ENCODE measurements around the gene ZNF536. TPM values are rescaled to one million over a fixed set of nuclear protein-coding genes. Genes with fewer than 3 reads are reported as not detected.

The ZNF536 gene
- total RNA-seq, 6 donors from 2014 or later, result 0.34 to 0.78 (median 0.71) TPM; not detected in 2

GRCh38 chr19:30579419-30579818, 207.2 kb downstream of the ZNF536 start:
- H3K4me3 ChIP-seq, result no peak overlapping the region
- ATAC-seq (ENCODE audit: low FRiP score in 2 of 2) (no peak), DNase-seq (no peak)
- TF ChIP-seq CTCF (IDR thresholded peaks at IDR 0.05) (no peak), POLR2A (IDR thresholded peaks at IDR 0.05) (no peak), EP300 (IDR thresholded peaks at IDR 0.05) (no peak), POLR2AphosphoS5 (IDR thresholded peaks at IDR 0.05) (no peak)
- no peaks in the 10 kb centered on the region for H3K36me3 ChIP-seq
- H3K27ac ChIP-seq, result no peak overlapping the region
- H3K9me3 ChIP-seq, result no peaks in the 10 kb centered on the region
- no peaks in the 10 kb centered on the region for H3K4me1 ChIP-seq
- no peaks in the 10 kb centered on the region for H3K27me3 ChIP-seq
- 68 to 82% methylated on average over 3 of the region's 3 CpGs for WGBS, 2 donors

- Histone ChIP-seq H3K36me3 (no peaks in the 10 kb centered on the region), H3K4me3 (no peak overlapping the region), H3K4me1 (no peaks in the 10 kb centered on the region), H3K27me3 (no peaks in the 10 kb centered on the region), H3K27ac (no peak overlapping the region), H3K9me3 (no peaks in the 10 kb centered on the region)
- DNase-seq, result no peak
- WGBS, 2 donors, result 75 to 80% methylated on average over 4 of the region's 4 CpGs
- TF ChIP-seq EP300 (IDR thresholded peaks at IDR 0.05), result no peak
- no peak for TF ChIP-seq CTCF (IDR thresholded peaks at IDR 0.05)
- no peak for TF ChIP-seq POLR2AphosphoS5 (IDR thresholded peaks at IDR 0.05)
- no peak for ATAC-seq (ENCODE audit: low FRiP score in 2 of 2)
These were observed 208.5 kb downstream of the ZNF536 start for GRCh38 chr19:30580673-30581072.

GRCh38 chr19:30584090-30584489, 211.9 kb downstream of the ZNF536 start:
- no peaks in the 10 kb centered on the region for H3K4me1 ChIP-seq
- ATAC-seq (ENCODE audit: low FRiP score in 2 of 2) (no peak), DNase-seq (no peak)
- no peaks in the 10 kb centered on the region for H3K36me3 ChIP-seq
- no peak overlapping the region for H3K4me3 ChIP-seq
- H3K9me3 ChIP-seq, result no peaks in the 10 kb centered on the region
- H3K27me3 ChIP-seq, result no peaks in the 10 kb centered on the region
- WGBS, 2 donors, result 22 to 39% methylated on average over 8 of the region's 8 CpGs
- H3K27ac ChIP-seq, result no peak overlapping the region
- no peak for TF ChIP-seq POLR2A (IDR thresholded peaks at IDR 0.05)
- TF ChIP-seq CTCF (IDR thresholded peaks at IDR 0.05), result no peak
- no peak for TF ChIP-seq POLR2AphosphoS5 (IDR thresholded peaks at IDR 0.05)
- TF ChIP-seq EP300 (IDR thresholded peaks at IDR 0.05), result no peak

- 48 to 62% methylated on average over 4 to 5 of the region's 5 CpGs for WGBS, 2 donors
- Histone ChIP-seq H3K4me1 (no peaks in the 10 kb centered on the region), H3K36me3 (no peaks in the 10 kb centered on the region), H3K27ac (no peak overlapping the region), H3K4me3 (no peak overlapping the region), H3K27me3 (no peaks in the 10 kb centered on the region), H3K9me3 (no peaks in the 10 kb centered on the region)
- ATAC-seq (ENCODE audit: low FRiP score in 2 of 2), result no peak
- no peak for DNase-seq
- TF ChIP-seq EP300 (IDR thresholded peaks at IDR 0.05) (no peak), POLR2A (IDR thresholded peaks at IDR 0.05) (no peak)
These were observed 215.7 kb downstream of the ZNF536 start for GRCh38 chr19:30587869-30588268.

- H3K4me1 ChIP-seq, result no peaks in the 10 kb centered on the region
- DNase-seq (no peak), ATAC-seq (ENCODE audit: low FRiP score in 2 of 2) (no peak)
- no peak for TF ChIP-seq CTCF (IDR thresholded peaks at IDR 0.05)
- TF ChIP-seq EP300 (IDR thresholded peaks at IDR 0.05), result no peak
- no peak for TF ChIP-seq POLR2AphosphoS5 (IDR thresholded peaks at IDR 0.05)
- no peak for TF ChIP-seq POLR2A (IDR thresholded peaks at IDR 0.05)
- no peaks in the 10 kb centered on the region for H3K36me3 ChIP-seq
- H3K4me3 ChIP-seq, result no peak overlapping the region
- H3K27ac ChIP-seq, result no peak overlapping the region
- no peaks in the 10 kb centered on the region for H3K27me3 ChIP-seq
- no peaks in the 10 kb centered on the region for H3K9me3 ChIP-seq
- 73 to 81% methylated on average over 1 of the region's 1 CpG for whole genome bisulfite sequencing, 2 donors
These were observed 218.5 kb downstream of the ZNF536 start for GRCh38 chr19:30590596-30591229.
